Inferior parietal cortex (tissue), 1 donor: ENCODE data around the gene GDPD5.
A peak's percentile ranks its signal among the peaks of the same experiment; 100 is the strongest.
"Not testable (repeated sequence)": the region's sequence is repeated elsewhere in the genome, so short reads cannot be mapped to it uniquely, and the experiment has no call there.

Experiments
- DNase-seq: peaks from one replicate; pipeline ENCODE4 v3.0.0-alpha.2; 2016; ENCODE audit errors: extremely low spot score

GDPD5 gene

DNA sequence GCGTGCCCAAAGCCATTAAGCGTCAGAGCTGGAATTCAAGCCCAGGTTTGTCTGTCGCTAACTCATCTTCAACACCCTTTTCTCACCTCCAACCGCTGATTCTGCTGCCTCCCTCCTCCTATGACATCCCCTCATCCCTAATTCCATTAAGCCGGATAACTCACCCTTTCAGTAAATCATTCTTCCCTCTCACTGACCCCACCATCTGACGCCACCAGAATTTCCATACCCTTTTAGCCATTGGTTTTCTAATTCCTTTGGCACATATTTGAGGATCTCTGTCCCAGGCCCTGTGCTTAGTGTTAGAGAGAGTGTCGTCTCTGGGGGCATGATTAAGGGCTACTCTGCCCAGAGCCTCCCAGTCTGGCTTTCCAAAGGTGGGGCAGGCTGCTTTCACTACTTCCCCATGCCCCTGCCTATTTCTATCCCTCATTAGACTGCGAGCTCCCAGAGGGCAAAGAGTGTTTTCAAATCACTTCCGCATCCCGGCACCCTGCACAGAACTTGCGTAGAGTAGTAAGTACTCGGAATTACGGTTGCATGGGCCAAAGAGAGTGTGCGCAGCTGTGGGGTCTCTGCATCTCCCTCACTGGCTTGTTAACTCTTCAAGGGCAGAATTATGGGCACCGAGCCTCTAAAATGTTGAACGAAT is 96.6 kb downstream of the GDPD5 start:
- no peak for DNase-seq

DNA sequence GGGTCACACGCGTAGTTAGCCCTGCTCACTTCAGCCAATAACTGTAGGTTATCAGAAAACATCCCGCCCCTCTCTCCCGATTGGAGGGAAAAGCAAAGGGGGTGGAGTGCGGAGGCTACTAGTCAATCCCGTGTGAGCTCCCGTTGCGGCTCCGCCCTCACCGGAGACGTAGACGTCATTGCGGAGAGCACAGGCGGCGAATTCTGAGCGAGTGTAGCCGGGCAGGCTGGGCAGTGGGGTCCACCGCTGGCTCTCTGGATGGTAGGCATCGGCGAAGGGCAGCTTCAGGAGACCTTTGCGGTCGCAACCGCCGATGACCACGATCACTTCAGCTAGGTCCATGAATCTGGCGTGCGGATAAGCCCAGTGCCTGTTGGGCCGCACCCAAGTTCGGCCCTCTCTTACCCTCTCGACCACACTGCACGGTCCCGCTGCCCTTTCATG is 97.4 kb downstream of the GDPD5 start:
- peak; percentile 70 for DNase-seq

DNA sequence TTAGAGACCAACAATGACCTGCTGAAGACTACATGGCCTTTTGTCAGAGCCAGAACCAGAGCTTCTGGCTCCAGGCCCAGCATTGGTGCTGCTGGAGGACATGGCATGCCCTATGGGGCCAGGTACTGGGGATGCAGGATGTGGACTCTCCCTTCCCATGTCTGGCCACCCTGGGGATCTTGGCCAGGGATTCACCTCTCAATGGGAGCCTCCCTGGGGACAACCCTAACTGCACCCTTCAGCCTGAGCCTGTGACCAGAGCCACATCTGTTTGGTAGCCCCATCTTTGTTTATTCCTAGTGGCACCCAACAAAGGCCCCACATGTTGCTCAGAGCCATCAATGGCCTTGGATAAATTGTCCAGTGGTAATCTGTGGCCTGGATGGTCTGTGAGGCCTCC is 98.6 kb downstream of the GDPD5 start:
- DNase-seq: no peak

GRCh38 chr11:75426720-75427086 is 99.0 kb downstream of the GDPD5 start:
- no peak for DNase-seq

DNA sequence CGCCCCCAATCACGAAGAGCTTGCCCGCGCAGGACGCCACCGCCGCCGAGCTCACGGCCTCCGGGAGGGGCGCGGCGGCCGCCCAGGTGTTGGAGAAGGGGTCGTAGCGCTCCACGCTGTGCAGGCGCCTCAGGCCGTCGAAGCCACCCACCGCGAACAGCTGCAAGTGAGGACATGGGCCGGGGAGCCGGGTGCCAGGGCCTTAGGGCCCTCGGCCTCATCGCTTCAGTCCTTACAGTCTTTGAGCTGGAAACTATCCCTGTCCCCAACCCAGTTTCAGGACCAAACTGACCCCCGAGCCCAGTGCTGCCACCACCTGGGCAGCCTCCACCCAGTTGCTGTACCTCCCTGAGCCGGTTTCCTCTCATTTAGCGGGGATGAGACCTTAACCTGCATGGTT is 100.3 kb downstream of the GDPD5 start:
- no peak for DNase-seq

DNA sequence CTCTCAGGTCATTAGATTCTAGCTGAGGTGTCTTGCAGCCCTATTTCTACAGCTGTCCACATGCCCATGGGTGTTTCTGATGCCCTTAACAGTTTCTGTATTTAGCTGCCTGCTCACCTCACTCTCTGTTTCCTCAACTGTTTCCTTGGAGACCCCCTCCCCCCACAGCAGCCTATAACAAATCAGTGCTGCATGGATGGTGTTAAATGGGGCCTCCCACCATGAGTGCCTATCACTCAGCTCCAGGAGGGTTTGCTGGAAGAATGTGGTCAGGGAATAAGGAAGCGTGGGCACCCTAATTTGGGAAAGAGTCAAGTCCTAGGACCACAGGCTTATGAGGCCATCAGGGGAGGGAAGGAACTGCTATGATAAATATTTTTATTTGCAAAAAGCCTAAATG is 101.3 kb downstream of the GDPD5 start:
- DNase-seq: no peak

DNA sequence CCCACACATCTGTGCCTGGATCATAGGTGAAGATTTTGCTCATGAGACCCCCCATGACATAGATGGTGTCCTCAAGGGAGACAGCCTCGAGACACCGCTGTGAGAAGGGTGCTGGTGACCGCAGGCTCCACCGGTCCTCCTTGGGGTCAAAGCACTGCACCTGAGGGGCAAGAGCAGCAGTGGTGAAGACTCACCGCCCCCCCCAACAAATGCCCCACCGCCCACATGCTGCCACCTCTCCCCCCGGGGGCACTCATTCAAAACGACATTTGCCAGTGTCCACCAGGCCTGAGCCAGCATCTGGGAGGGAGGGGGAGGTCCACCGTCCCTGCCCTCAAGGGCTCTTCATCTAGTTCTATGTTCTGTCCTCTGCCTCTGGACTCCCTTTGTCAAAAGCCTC is 102.0 kb downstream of the GDPD5 start:
- no peak for DNase-seq

GRCh38 chr11:75422248-75423231 is 103.2 kb downstream of the GDPD5 start:
- no peak for DNase-seq

- no peak for DNase-seq
Observed at GRCh38 chr11:75421902-75422247, 103.9 kb downstream of the GDPD5 start.

- DNase-seq: no peak
Observed at GRCh38 chr11:75421035-75421602, 104.6 kb downstream of the GDPD5 start.

- no peak for DNase-seq
Observed at GRCh38 chr11:75420224-75421034, 105.3 kb downstream of the GDPD5 start.

DNA sequence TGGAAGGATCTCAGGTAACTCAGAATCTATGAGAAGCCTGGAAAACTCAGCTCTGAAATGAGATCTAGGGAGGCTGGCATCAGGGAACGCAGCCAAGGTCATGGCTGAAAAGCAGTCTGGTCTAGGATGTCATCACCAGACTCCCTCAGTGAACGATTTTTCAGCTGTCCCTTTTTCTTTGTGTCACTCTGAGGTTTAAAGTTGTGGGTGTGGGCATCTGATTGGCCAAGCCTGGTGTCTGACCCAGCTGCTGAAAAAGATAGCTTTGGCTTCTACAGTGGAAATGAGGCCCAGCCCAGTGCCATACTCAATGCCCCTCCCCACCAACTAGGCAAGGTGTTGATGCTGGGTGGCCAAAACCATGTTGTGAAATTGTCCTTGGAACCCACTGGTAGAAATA is 111.9 kb downstream of the GDPD5 start:
- DNase-seq: no peak

DNA sequence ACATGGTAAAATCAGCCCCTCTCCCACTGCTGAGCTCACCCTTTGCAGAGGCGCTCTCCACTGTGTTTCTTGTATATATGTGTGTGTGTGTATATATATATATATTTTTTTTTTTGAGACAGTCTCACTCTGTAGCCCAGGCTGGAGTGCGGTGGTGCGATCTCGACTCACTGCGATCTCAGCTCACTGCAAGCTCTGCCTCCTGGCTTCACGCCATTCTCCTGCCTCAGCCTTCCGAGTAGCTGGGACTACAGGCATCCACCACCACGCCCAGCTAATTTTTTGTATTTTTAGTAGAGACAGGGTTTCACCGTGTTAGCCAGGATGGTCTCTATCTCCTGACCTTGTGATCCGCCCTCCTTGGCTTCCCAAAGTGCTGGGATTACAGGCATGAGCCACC is 112.6 kb downstream of the GDPD5 start:
- not testable (repeated sequence) for DNase-seq

DNA sequence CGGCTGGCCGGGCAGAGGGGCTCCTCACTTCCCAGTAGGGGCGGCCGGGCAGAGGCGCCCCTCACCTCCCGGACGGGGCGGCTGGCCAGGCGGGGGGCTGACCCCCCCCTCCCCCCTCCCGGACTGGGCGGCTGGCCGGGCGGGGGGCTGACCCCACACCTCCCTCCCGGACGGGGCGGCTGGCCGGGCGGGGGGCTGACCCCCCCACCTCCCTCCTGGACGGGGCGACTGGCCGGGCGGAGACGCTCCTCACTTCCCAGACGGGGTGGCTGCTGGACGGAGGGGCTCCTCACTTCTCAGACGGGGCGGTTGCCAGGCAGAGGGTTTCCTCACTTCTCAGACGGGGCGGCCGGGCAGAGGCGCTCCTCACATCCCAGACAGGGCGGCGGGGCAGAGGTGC is 115.8 kb downstream of the GDPD5 start:
- DNase-seq: not testable (repeated sequence)

GRCh38 chr11:75408957-75409219 is 116.9 kb downstream of the GDPD5 start:
- DNase-seq: no peak

DNA sequence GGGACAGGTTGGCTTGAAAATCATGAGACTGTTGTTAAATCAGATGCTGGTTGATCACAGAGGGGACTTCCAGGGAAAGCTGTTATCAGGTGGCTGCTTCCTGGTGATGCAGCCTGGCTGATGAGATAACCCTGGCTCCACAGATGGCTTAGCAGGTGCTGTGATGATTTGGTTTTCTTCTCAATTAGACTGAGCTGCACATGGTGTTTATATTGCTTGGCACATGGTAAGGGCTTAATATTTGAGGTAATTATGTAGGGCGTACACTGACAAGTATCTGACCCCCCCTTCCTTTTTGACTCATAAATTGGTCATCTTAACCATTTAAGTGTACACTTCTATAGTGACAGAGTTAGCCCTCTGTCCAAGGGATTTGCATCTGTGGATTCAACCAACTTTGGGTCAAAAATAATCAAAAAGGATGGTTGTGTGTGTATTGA is 119.4 kb downstream of the GDPD5 start:
- no peak for DNase-seq

DNA sequence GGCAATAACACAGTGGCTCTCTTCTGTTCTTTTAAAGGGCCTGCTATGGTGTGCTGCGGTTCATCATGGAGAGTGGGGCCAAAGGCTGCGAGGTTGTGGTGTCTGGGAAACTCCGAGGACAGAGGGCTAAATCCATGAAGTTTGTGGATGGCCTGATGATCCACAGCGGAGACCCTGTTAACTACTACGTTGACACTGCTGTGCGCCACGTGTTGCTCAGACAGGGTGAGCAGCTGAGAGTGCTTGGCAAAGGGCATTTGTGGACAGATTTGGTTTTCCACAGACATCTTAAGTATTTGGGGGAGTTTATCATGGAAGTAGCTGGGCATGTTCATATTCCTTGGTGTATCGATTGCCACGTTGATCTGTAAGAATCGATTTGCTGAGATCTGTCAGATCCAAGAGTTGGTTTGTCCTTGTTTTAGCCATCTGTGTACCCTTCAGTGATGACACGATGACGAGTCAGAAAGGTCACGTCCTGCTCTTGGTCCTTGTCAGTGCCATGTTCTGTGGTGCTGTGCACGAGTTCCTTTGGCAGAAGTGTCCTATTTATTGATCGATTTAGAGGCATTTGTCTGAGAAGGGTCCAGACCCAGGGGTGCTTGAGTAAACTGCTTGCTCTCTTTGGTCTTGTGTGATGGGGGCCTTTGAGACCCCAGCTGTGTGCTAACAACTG is 121.6 kb downstream of the GDPD5 start:
- DNase-seq: no peak

- DNase-seq: no peak
Observed at GRCh38 chr11:75403037-75403436, 122.7 kb downstream of the GDPD5 start.

- DNase-seq: no peak
Observed at GRCh38 chr11:75402002-75402773, 123.6 kb downstream of the GDPD5 start.

GRCh38 chr11:75400146-75400865 is 125.4 kb downstream of the GDPD5 start:
- no peak for DNase-seq
